Loucy (cell line): ENCODE results near the gene ARX.

Source experiments
- H2AFZ ChIP-seq: fragments of 200-600 bp; sonication (generic); 2 replicates; pipeline ENCODE4 v1.6.0; 2016; ENCODE audit warnings: antibody characterized with exemption, mild to moderate bottlenecking, low read length, moderate library complexity
- H3F3A ChIP-seq: fragments of 200-600 bp; 2 replicates; pipeline ENCODE4 v1.6.0; 2016; ENCODE audit warnings: antibody characterized with exemption, low read depth, mild to moderate bottlenecking
- H3K27me3 ChIP-seq: fragments of 200-600 bp; sonication (generic); 2 replicates; pipeline ENCODE4 v1.6.1; 2014; ENCODE audit warnings: low read length, mild to moderate bottlenecking; ENCODE audit not compliant: insufficient read depth, poor library complexity, severe bottlenecking
- H3K36me3 ChIP-seq: fragments of 200-600 bp; sonication (generic); 2 replicates; pipeline ENCODE4 v1.6.1; 2016; ENCODE audit warnings: low read length; ENCODE audit not compliant: insufficient read depth
- H3K4me1 ChIP-seq: fragments of 200-600 bp; sonication (generic); 2 replicates; pipeline ENCODE4 v1.5.1; 2014; ENCODE audit warnings: low read length, mild to moderate bottlenecking; ENCODE audit not compliant: insufficient read depth, poor library complexity, severe bottlenecking
- H3K4me2 ChIP-seq: fragments of 200-600 bp; sonication (generic); 2 replicates; pipeline ENCODE4 v1.6.0; 2014; ENCODE audit warnings: antibody characterized with exemption, low read length, low read depth, mild to moderate bottlenecking; ENCODE audit not compliant: poor library complexity, severe bottlenecking
- H3K4me3 ChIP-seq: fragments of 200-600 bp; sonication (generic); 2 replicates; pipeline ENCODE4 v1.5.1; 2014; ENCODE audit warnings: low read length, mild to moderate bottlenecking, mixed read lengths; ENCODE audit not compliant: poor library complexity, severe bottlenecking
- H3K79me2 ChIP-seq: fragments of 200-600 bp; sonication (generic); 2 replicates; pipeline ENCODE4 v1.6.1; 2014; ENCODE audit warnings: low read length; ENCODE audit not compliant: insufficient read depth
- H3K9ac ChIP-seq: fragments of 200-600 bp; sonication (generic); 2 replicates; pipeline ENCODE4 v1.6.0; 2014; ENCODE audit warnings: mild to moderate bottlenecking, low read depth, low read length, moderate library complexity; ENCODE audit not compliant: poor library complexity, severe bottlenecking
- H3K9me2 ChIP-seq: fragments of 200-600 bp; sonication (generic); replicated peaks from 2 replicates; pipeline ENCODE4 v1.6.1; 2016; ENCODE audit warnings: low read depth, low read length, mixed read lengths
- H3K9me3 ChIP-seq: fragments of 200-600 bp; sonication (generic); 2 replicates; pipeline ENCODE4 v1.6.1; 2014; ENCODE audit warnings: mild to moderate bottlenecking, antibody characterized with exemption, low read length, low read depth; ENCODE audit not compliant: insufficient read depth
- H4K20me1 ChIP-seq: fragments of 200-600 bp; sonication (generic); 2 replicates; pipeline ENCODE4 v1.6.0; 2014; ENCODE audit warnings: antibody characterized with exemption, low read length, mild to moderate bottlenecking; ENCODE audit not compliant: insufficient read depth, poor library complexity, severe bottlenecking
- EZH2phosphoT487 ChIP-seq: fragments of 200-600 bp; IDR thresholded peaks from 2 replicates; pipeline ENCODE4 v1.6.1; 2018; ENCODE audit warnings: antibody characterized with exemption, mild to moderate bottlenecking, moderate library complexity, borderline replicate concordance
- TF ChIP-seq, protein P1 (sequence below): fragments of 200-600 bp; sonication (generic); conservative IDR thresholded peaks from 2 replicates; pipeline ENCODE4 v1.5.1; 2014; ENCODE audit warnings: mild to moderate bottlenecking, antibody characterized with exemption, low read length

The ARX gene

DNA sequence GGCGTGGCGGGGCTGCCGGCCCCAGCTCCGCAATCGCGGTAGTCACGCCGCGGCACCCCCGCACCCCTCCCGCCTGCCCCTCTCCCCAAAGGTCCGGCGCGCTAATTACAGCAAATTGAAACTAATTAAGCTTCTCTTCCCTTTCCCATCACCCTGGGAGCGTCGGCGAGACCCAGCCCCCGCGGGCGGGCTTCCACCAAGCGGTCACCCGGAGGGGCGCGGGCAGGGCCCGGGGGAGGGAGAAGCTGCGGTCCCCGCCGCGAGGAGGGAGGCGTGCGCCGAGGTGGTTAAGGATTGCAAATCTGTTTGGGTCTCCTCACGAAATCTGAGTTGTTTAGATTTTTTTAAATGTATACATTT is 13.1 kb downstream of the ARX start:
- no peak overlapping the region for H2AFZ ChIP-seq
- no peak overlapping the region for H3K4me3 ChIP-seq
- no peaks in the 10 kb centered on the region for H3K9me3 ChIP-seq
- no peaks in the 10 kb centered on the region for H3K79me2 ChIP-seq
- H3K9ac ChIP-seq, result no peak overlapping the region
- TF ChIP-seq EZH2phosphoT487, result no peak
- H3K9me2 ChIP-seq, result no peaks in the 10 kb centered on the region
- H3K4me2 ChIP-seq, result no peak overlapping the region
- no peaks in the 10 kb centered on the region for H3K36me3 ChIP-seq
- no peaks in the 10 kb centered on the region for H4K20me1 ChIP-seq
- no peaks in the 10 kb centered on the region for H3K4me1 ChIP-seq
- H3F3A ChIP-seq, result no peaks in the 10 kb centered on the region
- H3K27me3 ChIP-seq, result no peaks in the 10 kb centered on the region

DNA sequence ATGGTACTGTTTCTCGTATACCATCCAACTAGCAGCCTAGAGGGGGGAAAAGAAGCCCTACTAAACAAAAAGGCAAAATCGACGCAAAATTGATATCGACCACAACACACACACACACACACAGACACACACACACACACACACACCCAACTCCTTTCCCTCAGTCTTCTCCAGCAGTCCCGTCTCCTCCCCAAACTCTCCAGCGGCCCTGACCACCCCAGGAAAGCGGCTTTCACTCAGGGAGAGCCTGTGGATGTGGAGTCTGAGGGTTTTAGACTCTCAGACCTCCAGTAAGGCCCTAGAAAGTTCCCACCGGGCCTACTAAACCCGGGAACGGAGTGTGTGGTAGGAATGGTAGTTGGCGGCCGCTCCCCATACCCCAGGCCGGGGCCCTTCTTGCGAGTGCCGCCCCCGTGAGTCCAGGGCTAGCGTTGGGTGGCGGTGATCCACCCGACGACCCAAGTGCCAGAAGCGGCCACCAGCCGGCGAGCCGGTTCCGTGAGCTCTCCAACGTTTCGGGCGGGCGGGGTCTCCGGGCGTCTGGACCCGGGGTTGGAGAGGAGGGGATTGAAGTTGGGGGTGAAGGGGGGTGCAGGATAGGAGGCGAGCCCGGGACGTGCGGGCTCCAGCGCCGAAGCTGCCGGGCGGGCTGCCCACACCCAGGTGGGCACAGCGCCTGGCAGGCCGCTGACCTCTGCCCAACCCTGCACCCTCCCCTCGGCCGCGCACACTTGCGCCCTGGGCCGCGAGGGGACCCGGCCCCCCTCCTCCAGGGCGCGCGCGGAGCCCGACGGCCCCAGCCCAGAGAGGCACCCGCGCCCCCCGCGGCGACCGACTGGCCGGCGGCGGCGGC is 13.7 kb downstream of the ARX start:
- no peak overlapping the region for H2AFZ ChIP-seq
- no peak overlapping the region for H3K9ac ChIP-seq
- no peaks in the 10 kb centered on the region for H3F3A ChIP-seq
- no peaks in the 10 kb centered on the region for H3K27me3 ChIP-seq
- no peaks in the 10 kb centered on the region for H4K20me1 ChIP-seq
- TF ChIP-seq, protein P1, sequence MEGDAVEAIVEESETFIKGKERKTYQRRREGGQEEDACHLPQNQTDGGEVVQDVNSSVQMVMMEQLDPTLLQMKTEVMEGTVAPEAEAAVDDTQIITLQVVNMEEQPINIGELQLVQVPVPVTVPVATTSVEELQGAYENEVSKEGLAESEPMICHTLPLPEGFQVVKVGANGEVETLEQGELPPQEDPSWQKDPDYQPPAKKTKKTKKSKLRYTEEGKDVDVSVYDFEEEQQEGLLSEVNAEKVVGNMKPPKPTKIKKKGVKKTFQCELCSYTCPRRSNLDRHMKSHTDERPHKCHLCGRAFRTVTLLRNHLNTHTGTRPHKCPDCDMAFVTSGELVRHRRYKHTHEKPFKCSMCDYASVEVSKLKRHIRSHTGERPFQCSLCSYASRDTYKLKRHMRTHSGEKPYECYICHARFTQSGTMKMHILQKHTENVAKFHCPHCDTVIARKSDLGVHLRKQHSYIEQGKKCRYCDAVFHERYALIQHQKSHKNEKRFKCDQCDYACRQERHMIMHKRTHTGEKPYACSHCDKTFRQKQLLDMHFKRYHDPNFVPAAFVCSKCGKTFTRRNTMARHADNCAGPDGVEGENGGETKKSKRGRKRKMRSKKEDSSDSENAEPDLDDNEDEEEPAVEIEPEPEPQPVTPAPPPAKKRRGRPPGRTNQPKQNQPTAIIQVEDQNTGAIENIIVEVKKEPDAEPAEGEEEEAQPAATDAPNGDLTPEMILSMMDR, result no peak
- no peak for TF ChIP-seq EZH2phosphoT487
- no peaks in the 10 kb centered on the region for H3K79me2 ChIP-seq
- H3K9me2 ChIP-seq, result no peaks in the 10 kb centered on the region
- H3K9me3 ChIP-seq, result no peaks in the 10 kb centered on the region
- no peaks in the 10 kb centered on the region for H3K4me1 ChIP-seq
- no peak overlapping the region for H3K4me2 ChIP-seq
- no peaks in the 10 kb centered on the region for H3K36me3 ChIP-seq
- no peak overlapping the region for H3K4me3 ChIP-seq

DNA sequence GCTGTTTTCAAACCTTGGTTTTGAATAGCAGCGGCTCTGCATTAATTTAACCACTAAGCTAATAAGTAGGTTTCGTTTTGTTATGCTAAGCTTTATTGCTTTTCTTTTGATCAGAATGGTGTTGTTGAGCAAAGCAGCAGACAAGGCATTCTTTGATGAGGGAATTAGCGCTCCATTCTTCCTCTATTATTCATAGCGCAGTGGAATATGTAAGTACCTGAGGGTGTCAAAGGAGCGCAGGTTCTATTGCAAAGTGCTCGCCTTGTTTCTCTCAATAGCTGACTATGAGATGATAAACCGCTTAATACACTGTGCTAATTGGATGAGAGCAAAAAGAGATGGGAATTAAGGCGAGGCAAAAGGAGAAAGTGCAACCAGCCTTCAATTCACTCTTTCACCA is 16.3 kb downstream of the ARX start:
- H3K79me2 ChIP-seq, result no peaks in the 10 kb centered on the region
- H3F3A ChIP-seq, result no peaks in the 10 kb centered on the region
- H3K4me2 ChIP-seq, result no peak overlapping the region
- H3K27me3 ChIP-seq, result no peaks in the 10 kb centered on the region
- H3K9ac ChIP-seq, result no peak overlapping the region
- no peaks in the 10 kb centered on the region for H3K4me1 ChIP-seq
- no peak overlapping the region for H2AFZ ChIP-seq
- no peak overlapping the region for H3K4me3 ChIP-seq
- peaks cover 11% of the 10 kb centered on the region; the same call in 1 of the 2 replicates for H3K36me3 ChIP-seq
- no peaks in the 10 kb centered on the region for H4K20me1 ChIP-seq
- TF ChIP-seq, protein P1, result no peak
- H3K9me2 ChIP-seq, result no peaks in the 10 kb centered on the region
- H3K9me3 ChIP-seq, result no peaks in the 10 kb centered on the region
